Fibroblast of lung (primary cell): ENCODE measurements around the gene GSE1.

ENCODE experiments used
- CTCF ChIP-seq, 2 donors: IDR thresholded peaks in 1 of 2; conservative IDR thresholded peaks in 1 of 2; 1 replicate in 1 of 2; 2 replicates in 1 of 2; pipeline ENCODE4 v1.5.1; 2011 to 2012; ENCODE audit warnings: low read length in 2 of 2, control low read depth in 1 of 2, inconsistent platforms in 1 of 2, low read depth in 1 of 2, mild to moderate bottlenecking in 1 of 2
- EZH2 ChIP-seq: IDR thresholded peaks from 2 replicates; pipeline ENCODE4 v1.5.1; 2012; ENCODE audit warnings: low read length, control low read depth, mild to moderate bottlenecking; ENCODE audit errors: missing control alignments

GRCh38 chr16:85602402-85603202 lies 10.5 kb upstream of the GSE1 start:
- TF ChIP-seq EZH2 (no peak), CTCF (conservative IDR thresholded peaks at IDR 0.05 in 1 of 2, IDR thresholded peaks at IDR 0.05 in 1 of 2; ENCODE audit: low read depth in 1 of 2, low read length in 2 of 2) (no peak)
